K562 (cell line): ENCODE results near the gene AP1M1. TPM values are rescaled to one million over a fixed set of nuclear protein-coding genes. Genes with fewer than 3 reads are reported as not detected.

Experiments
- C11orf30 ChIP-seq: fragments of 450-650 bp; IDR thresholded peaks from 2 replicates; pipeline ENCODE4 v1.6.1; 2016; ENCODE audit warnings: low read depth, mild to moderate bottlenecking
- CEBPZ ChIP-seq: fragments of 150-350 bp; IDR thresholded peaks from 2 replicates; pipeline ENCODE4 v1.6.1; 2014; ENCODE audit warnings: low read depth, mild to moderate bottlenecking, low read length, borderline replicate concordance
- FOSL1 ChIP-seq: fragments of 200-800 bp; sonication (Bioruptor generic); conservative IDR thresholded peaks from 2 replicates; pipeline ENCODE4 v1.6.1; 2016; ENCODE audit warnings: missing genetic modification characterization, missing compliant biosample characterization
- FOXJ3 ChIP-seq: sonication (generic); formaldehyde crosslinking; IDR thresholded peaks from 2 replicates; pipeline ENCODE4 v1.4.0; 2020; ENCODE audit warnings: mild to moderate bottlenecking, missing genetic modification reagents
- FUS ChIP-seq: fragments of 200-400 bp; formaldehyde crosslinking; optimal IDR thresholded peaks from 2 replicates; pipeline ENCODE3; 2017; ENCODE audit warnings: low read depth, low read length
- GTF2E2 ChIP-seq: fragments of 200-800 bp; sonication (Bioruptor generic); IDR thresholded peaks from 2 replicates; pipeline ENCODE4 v1.6.1; 2016; ENCODE audit warnings: missing genetic modification characterization, missing compliant biosample characterization
- HDAC2 ChIP-seq: fragments of 450-650 bp; IDR thresholded peaks from 2 replicates; pipeline ENCODE4 v1.6.1; 2016; ENCODE audit warnings: mild to moderate bottlenecking
- KLF1 ChIP-seq: fragments of 450-650 bp; IDR thresholded peaks from 2 replicates; pipeline ENCODE4 v1.6.1; 2016; ENCODE audit warnings: missing genetic modification characterization, missing compliant biosample characterization
- MAX ChIP-seq: sonication (generic); formaldehyde crosslinking; IDR thresholded peaks from 2 replicates; pipeline ENCODE4 v1.9.0; 2022; ENCODE audit warnings: mild to moderate bottlenecking, missing genetic modification reagents
- RBM25 ChIP-seq: fragments of 200-400 bp; formaldehyde crosslinking; IDR thresholded peaks from 2 replicates; pipeline ENCODE4 v1.6.1; 2018; ENCODE audit warnings: low read length, low read depth, moderate library complexity; ENCODE audit not compliant: severe bottlenecking
- RCOR1 ChIP-seq, 2 experiments: IDR thresholded peaks; 2 replicates each; pipeline ENCODE4 v1.6.1; 2012; ENCODE audit warnings: low read depth in 2 of 2, low read length in 2 of 2, borderline replicate concordance in 1 of 2, improper control_type of control experiment in 1 of 2
- TFAP4 ChIP-seq: sonication (generic); formaldehyde crosslinking; IDR thresholded peaks from 2 replicates; pipeline ENCODE4 v1.8.0; 2022; ENCODE audit warnings: missing genetic modification reagents, mild to moderate bottlenecking, moderate library complexity, borderline replicate concordance
- ZNF316 ChIP-seq: fragments of 450-650 bp; IDR thresholded peaks from 2 replicates; pipeline ENCODE4 v1.6.1; 2016
- polyA plus RNA-seq, 8 experiments: library from polyadenylated mRNA; depleted of rRNA in 4 of 8; stranded (reverse) in 5 of 8; unstranded in 3 of 8; fragments of >200 nt; fragmentation: Nextera tagmentation in 2 of 8; fragmentation: Illumina TruSeq in 1 of 8; extraction: Ambion mirVana in 2 of 8; extraction: Trizol in 1 of 8; gene quantifications; 2 replicates each; pipeline versions ENCODE4 v1.2.1 to v1.2.3, GENCODE V29; 2011 to 2014; ENCODE audit warnings: inconsistent platforms in 1 of 8, missing spikeins in 1 of 8
- total RNA-seq, 7 experiments: library from RNA; depleted of rRNA in 6 of 7; stranded (reverse); fragments of >200 nt in 6 of 7; fragmentation: Illumina TruSeq in 2 of 7; extraction: Trizol in 2 of 7; gene quantifications; 2 replicates each; pipeline versions ENCODE4 v1.2.1 to v1.2.3, GENCODE V29; 2011 to 2021; ENCODE audit warnings: low replicate concordance in 1 of 7
- TF ChIP-seq, protein P1 (sequence below): fragments of 450-650 bp; formaldehyde crosslinking; IDR thresholded peaks from 2 replicates; pipeline ENCODE4 v1.4.0; 2020; ENCODE audit warnings: mild to moderate bottlenecking, moderate library complexity
- TF ChIP-seq, protein P2 (sequence below), 2 experiments: fragments of 450-650 bp in 1 of 2; sonication (generic) in 1 of 2; formaldehyde crosslinking in 1 of 2; IDR thresholded peaks in 1 of 2; conservative IDR thresholded peaks in 1 of 2; 2 replicates each; pipeline versions ENCODE4 v1.6.1 to v1.8.1; 2016 to 2023; ENCODE audit warnings: mild to moderate bottlenecking in 2 of 2, moderate library complexity in 2 of 2, inconsistent platforms in 1 of 2, missing genetic modification reagents in 1 of 2
- TF ChIP-seq, protein P3 (sequence below): fragments of 450-650 bp; formaldehyde crosslinking; IDR thresholded peaks from 2 replicates; pipeline ENCODE4 v1.4.0; 2020; ENCODE audit warnings: mild to moderate bottlenecking, moderate library complexity

The AP1M1 gene
- total and polyA plus RNA-seq, 9 of the 15 experiments (the other 6 are each of a cell fraction or from before 2014, with no cell fraction given) = 0.87 to 56.2 (median 29.1) TPM

DNA sequence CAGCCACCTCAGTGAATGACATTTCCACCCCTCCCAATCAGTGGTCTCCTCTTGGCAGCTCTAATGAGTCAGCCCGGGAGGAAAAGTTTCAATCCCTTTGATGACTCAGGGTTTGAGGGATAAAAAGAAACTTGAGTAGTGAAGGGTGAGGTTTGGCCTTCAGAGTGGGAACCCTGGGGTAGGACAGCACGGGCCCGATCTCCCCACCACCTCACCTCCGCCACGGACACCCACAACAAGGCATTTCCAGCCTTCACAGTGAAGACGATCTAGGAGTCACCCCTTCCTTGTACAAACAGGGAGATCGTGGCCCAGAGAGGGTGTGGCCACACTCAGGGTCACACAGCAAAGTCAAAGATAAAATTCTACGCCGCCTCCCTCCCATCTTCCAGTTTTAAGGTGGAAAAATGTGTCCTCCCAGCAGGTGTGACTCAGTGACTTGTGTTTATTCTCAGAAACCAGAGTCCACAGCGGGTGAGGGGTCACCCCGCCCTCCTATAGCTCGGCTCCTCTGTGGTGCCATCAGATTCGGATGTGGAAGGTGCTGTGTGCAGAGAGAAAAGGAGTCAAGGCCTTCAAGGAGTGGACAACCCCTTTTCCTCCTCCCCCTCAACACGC is 36.7 kb upstream of the AP1M1 start (continued):
- TF ChIP-seq CEBPZ = no peak
- no peak for TF ChIP-seq KLF1 (tag)
- peak; percentile 76 for TF ChIP-seq FOSL1 (tag)
- TF ChIP-seq TFAP4 (CRISPR knock-in tag) = peak; percentile 8; the same call in 1 of the 2 replicates
- TF ChIP-seq HDAC2 = peak; percentile 87; the same call in 1 of the 2 replicates
- TF ChIP-seq FUS = no peak
- no peak for TF ChIP-seq FOXJ3 (CRISPR knock-in tag)
- TF ChIP-seq, protein P1, sequence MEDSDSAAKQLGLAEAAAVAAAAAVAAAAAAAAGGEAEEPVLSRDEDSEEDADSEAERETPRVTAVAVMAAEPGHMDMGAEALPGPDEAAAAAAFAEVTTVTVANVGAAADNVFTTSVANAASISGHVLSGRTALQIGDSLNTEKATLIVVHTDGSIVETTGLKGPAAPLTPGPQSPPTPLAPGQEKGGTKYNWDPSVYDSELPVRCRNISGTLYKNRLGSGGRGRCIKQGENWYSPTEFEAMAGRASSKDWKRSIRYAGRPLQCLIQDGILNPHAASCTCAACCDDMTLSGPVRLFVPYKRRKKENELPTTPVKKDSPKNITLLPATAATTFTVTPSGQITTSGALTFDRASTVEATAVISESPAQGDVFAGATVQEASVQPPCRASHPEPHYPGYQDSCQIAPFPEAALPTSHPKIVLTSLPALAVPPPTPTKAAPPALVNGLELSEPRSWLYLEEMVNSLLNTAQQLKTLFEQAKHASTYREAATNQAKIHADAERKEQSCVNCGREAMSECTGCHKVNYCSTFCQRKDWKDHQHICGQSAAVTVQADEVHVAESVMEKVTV (CRISPR knock-in tag) = no peak
- TF ChIP-seq, protein P2, sequence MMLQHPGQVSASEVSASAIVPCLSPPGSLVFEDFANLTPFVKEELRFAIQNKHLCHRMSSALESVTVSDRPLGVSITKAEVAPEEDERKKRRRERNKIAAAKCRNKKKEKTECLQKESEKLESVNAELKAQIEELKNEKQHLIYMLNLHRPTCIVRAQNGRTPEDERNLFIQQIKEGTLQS (IDR thresholded peaks at IDR 0.05) = peak; percentile 74
- TF ChIP-seq, protein P2 (CRISPR knock-in tag; conservative IDR thresholded peaks at IDR 0.05) = no peak
- TF ChIP-seq GTF2E2 (tag) = no peak
- TF ChIP-seq, protein P3, sequence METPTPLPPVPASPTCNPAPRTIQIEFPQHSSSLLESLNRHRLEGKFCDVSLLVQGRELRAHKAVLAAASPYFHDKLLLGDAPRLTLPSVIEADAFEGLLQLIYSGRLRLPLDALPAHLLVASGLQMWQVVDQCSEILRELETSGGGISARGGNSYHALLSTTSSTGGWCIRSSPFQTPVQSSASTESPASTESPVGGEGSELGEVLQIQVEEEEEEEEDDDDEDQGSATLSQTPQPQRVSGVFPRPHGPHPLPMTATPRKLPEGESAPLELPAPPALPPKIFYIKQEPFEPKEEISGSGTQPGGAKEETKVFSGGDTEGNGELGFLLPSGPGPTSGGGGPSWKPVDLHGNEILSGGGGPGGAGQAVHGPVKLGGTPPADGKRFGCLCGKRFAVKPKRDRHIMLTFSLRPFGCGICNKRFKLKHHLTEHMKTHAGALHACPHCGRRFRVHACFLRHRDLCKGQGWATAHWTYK (CRISPR knock-in tag) = no peak
- peak; percentile 37; the same call in 1 of the 2 replicates for TF ChIP-seq ZNF316
- TF ChIP-seq MAX (CRISPR knock-in tag) = no peak
- peak; percentile 94 for TF ChIP-seq RBM25
- TF ChIP-seq C11orf30 = peak; percentile 50; the same call in 1 of the 2 replicates
- peak in 1 of 2 experiments; percentile 77; a peak in 2 of 4 replicates for TF ChIP-seq RCOR1 (IDR thresholded peaks at IDR 0.05; ENCODE audit: borderline replicate concordance in 1 of 2, low read depth in 2 of 2, low read length in 2 of 2)
